Measurements from ENCODE around the gene SCGB1A1.

GRCh38 chr11:62400281-62400680, 18.6 kb upstream of the SCGB1A1 start:
- TF ChIP-seq CTCF (IDR thresholded peaks at IDR 0.05; ENCODE audit: insufficient read depth, low read length) (no peak), SPI1 (IDR thresholded peaks at IDR 0.05; ENCODE audit: borderline replicate concordance, low read depth) (no peak), POLR2AphosphoS5 (IDR thresholded peaks at IDR 0.05; ENCODE audit: low read depth) (no peak)
